ENCODE measurements around the gene ARHGAP24.
A peak's percentile ranks its signal among the peaks of the same experiment; 100 is the strongest.

ARHGAP24 gene

GRCh38 chr4:85520765-85521749, 46.1 kb downstream of the ARHGAP24 start:
- Histone ChIP-seq H3K9ac (ENCODE audit: low read length) (no peak overlapping the region), H2BK5ac (ENCODE audit: low read depth, low read length, poor library complexity) (no peak overlapping the region), H3K79me1 (ENCODE audit: low read length) (no peaks in the 10 kb centered on the region), H3K4ac (ENCODE audit: low read depth, low read length) (no peak overlapping the region), H2BK12ac (ENCODE audit: low read length) (no peak overlapping the region), H3K18ac (ENCODE audit: low read length) (no peak overlapping the region), H3K9me3 (ENCODE audit: insufficient read depth, low read depth, low read length) (no peaks in the 10 kb centered on the region), H3K79me2 (ENCODE audit: control insufficient read depth, insufficient read depth, low read length, poor library complexity) (no peaks in the 10 kb centered on the region), H4K8ac (ENCODE audit: low read depth, low read length) (no peak overlapping the region), H2BK120ac (ENCODE audit: insufficient read depth, low read length, poor library complexity) (no peak overlapping the region), H4K12ac (ENCODE audit: low read depth, low read length) (no peak overlapping the region), H3K23ac (ENCODE audit: low read length) (no peak overlapping the region), H3K27ac (ENCODE audit: low read depth, low read length) (no peak overlapping the region), H3K4me1 (ENCODE audit: control insufficient read depth in 1 of 2, insufficient read depth in 2 of 2, low read length in 2 of 2) (peaks cover 0 to 4% of the 10 kb centered on the region in 2 experiments), H3K4me3 (ENCODE audit: low read depth, low read length) (no peak overlapping the region), H2AK5ac (ENCODE audit: low read length) (no peak overlapping the region), H4K91ac (ENCODE audit: low read depth, low read length) (no peak overlapping the region), H3K14ac (ENCODE audit: low read length) (no peak overlapping the region), H3K4me2 (ENCODE audit: low read length) (no peak overlapping the region), H3K36me3 (ENCODE audit: control insufficient read depth in 1 of 2, insufficient read depth in 2 of 2, low read length in 2 of 2) (no peaks in the 10 kb centered on the region), H2AFZ (ENCODE audit: insufficient read depth, low read length, poor library complexity) (no peak overlapping the region), H3K27me3 (ENCODE audit: insufficient read depth, low read length) (no peaks in the 10 kb centered on the region)
- no peak for DNase-seq
- WGBS (ENCODE audit: extremely low coverage, insufficient coverage, insufficient read length), result no CpG with 5 or more reads among the region's 5 CpGs

- no peak overlapping the region for H3K27ac ChIP-seq (ENCODE audit: low read depth, low read length)
- H4K91ac ChIP-seq (ENCODE audit: low read depth, low read length), result no peak overlapping the region
- H2BK12ac ChIP-seq (ENCODE audit: low read length), result no peak overlapping the region
- no peak overlapping the region for H3K18ac ChIP-seq (ENCODE audit: low read length)
- no peak for DNase-seq
- H3K4me1 ChIP-seq (ENCODE audit: control insufficient read depth in 1 of 2, insufficient read depth in 2 of 2, low read length in 2 of 2), result peaks cover 0 to 4% of the 10 kb centered on the region in 2 experiments
- no peak overlapping the region for H2BK120ac ChIP-seq (ENCODE audit: insufficient read depth, low read length, poor library complexity)
- H3K4me3 ChIP-seq (ENCODE audit: low read depth, low read length), result no peak overlapping the region
- no peak overlapping the region for H3K4me2 ChIP-seq (ENCODE audit: low read length)
- H3K9me3 ChIP-seq (ENCODE audit: insufficient read depth, low read depth, low read length), result no peaks in the 10 kb centered on the region
- no peak overlapping the region for H2AK5ac ChIP-seq (ENCODE audit: low read length)
- no peaks in the 10 kb centered on the region for H3K79me2 ChIP-seq (ENCODE audit: control insufficient read depth, insufficient read depth, low read length, poor library complexity)
- H3K79me1 ChIP-seq (ENCODE audit: low read length), result no peaks in the 10 kb centered on the region
- no peak overlapping the region for H3K9ac ChIP-seq (ENCODE audit: low read length)
- no peak overlapping the region for H3K23ac ChIP-seq (ENCODE audit: low read length)
- no peak overlapping the region for H2BK5ac ChIP-seq (ENCODE audit: low read depth, low read length, poor library complexity)
- H2AFZ ChIP-seq (ENCODE audit: insufficient read depth, low read length, poor library complexity), result no peak overlapping the region
- no peak overlapping the region for H3K14ac ChIP-seq (ENCODE audit: low read length)
- no peak overlapping the region for H3K4ac ChIP-seq (ENCODE audit: low read depth, low read length)
- H3K36me3 ChIP-seq (ENCODE audit: control insufficient read depth in 1 of 2, insufficient read depth in 2 of 2, low read length in 2 of 2), result no peaks in the 10 kb centered on the region
- no peak overlapping the region for H4K12ac ChIP-seq (ENCODE audit: low read depth, low read length)
- no peak overlapping the region for H4K8ac ChIP-seq (ENCODE audit: low read depth, low read length)
- H3K27me3 ChIP-seq (ENCODE audit: insufficient read depth, low read length), result no peaks in the 10 kb centered on the region
Observed at GRCh38 chr4:85522277-85522676, 47.3 kb downstream of the ARHGAP24 start.

GRCh38 chr4:85522836-85523235, 47.9 kb downstream of the ARHGAP24 start:
- Histone ChIP-seq H3K18ac (ENCODE audit: low read length) (no peak overlapping the region), H3K4me3 (ENCODE audit: low read depth, low read length) (no peak overlapping the region), H3K4me2 (ENCODE audit: low read length) (no peak overlapping the region), H2BK5ac (ENCODE audit: low read depth, low read length, poor library complexity) (no peak overlapping the region), H3K14ac (ENCODE audit: low read length) (no peak overlapping the region), H3K27me3 (ENCODE audit: insufficient read depth, low read length) (no peaks in the 10 kb centered on the region), H3K4ac (ENCODE audit: low read depth, low read length) (no peak overlapping the region), H3K79me1 (ENCODE audit: low read length) (no peaks in the 10 kb centered on the region), H4K12ac (ENCODE audit: low read depth, low read length) (no peak overlapping the region), H3K23ac (ENCODE audit: low read length) (no peak overlapping the region), H3K79me2 (ENCODE audit: control insufficient read depth, insufficient read depth, low read length, poor library complexity) (no peaks in the 10 kb centered on the region), H3K36me3 (ENCODE audit: control insufficient read depth in 1 of 2, insufficient read depth in 2 of 2, low read length in 2 of 2) (no peaks in the 10 kb centered on the region), H4K91ac (ENCODE audit: low read depth, low read length) (no peak overlapping the region), H3K9ac (ENCODE audit: low read length) (no peak overlapping the region), H3K4me1 (ENCODE audit: control insufficient read depth in 1 of 2, insufficient read depth in 2 of 2, low read length in 2 of 2) (peaks cover 0 to 4% of the 10 kb centered on the region in 2 experiments), H2BK12ac (ENCODE audit: low read length) (no peak overlapping the region), H3K9me3 (ENCODE audit: insufficient read depth, low read depth, low read length) (no peaks in the 10 kb centered on the region), H4K8ac (ENCODE audit: low read depth, low read length) (no peak overlapping the region), H3K27ac (ENCODE audit: low read depth, low read length) (no peak overlapping the region), H2AK5ac (ENCODE audit: low read length) (no peak overlapping the region), H2BK120ac (ENCODE audit: insufficient read depth, low read length, poor library complexity) (no peak overlapping the region), H2AFZ (ENCODE audit: insufficient read depth, low read length, poor library complexity) (no peak overlapping the region)
- peak; percentile 64 to 85 for DNase-seq
- no CpG with 5 or more reads among the region's 3 CpGs for WGBS (ENCODE audit: extremely low coverage, insufficient coverage, insufficient read length)

- Histone ChIP-seq H3K79me1 (ENCODE audit: low read length) (no peaks in the 10 kb centered on the region), H3K14ac (ENCODE audit: low read length) (no peak overlapping the region), H2AFZ (ENCODE audit: insufficient read depth, low read length, poor library complexity) (no peak overlapping the region), H3K23ac (ENCODE audit: low read length) (no peak overlapping the region), H4K8ac (ENCODE audit: low read depth, low read length) (no peak overlapping the region), H2BK120ac (ENCODE audit: insufficient read depth, low read length, poor library complexity) (no peak overlapping the region), H3K4me3 (ENCODE audit: low read depth, low read length) (no peak overlapping the region), H2AK5ac (ENCODE audit: low read length) (no peak overlapping the region), H3K18ac (ENCODE audit: low read length) (no peak overlapping the region), H3K36me3 (ENCODE audit: control insufficient read depth in 1 of 2, insufficient read depth in 2 of 2, low read length in 2 of 2) (no peaks in the 10 kb centered on the region), H3K4me1 (ENCODE audit: control insufficient read depth in 1 of 2, insufficient read depth in 2 of 2, low read length in 2 of 2) (peaks cover 0 to 1% of the 10 kb centered on the region in 2 experiments), H3K9ac (ENCODE audit: low read length) (no peak overlapping the region), H3K79me2 (ENCODE audit: control insufficient read depth, insufficient read depth, low read length, poor library complexity) (no peaks in the 10 kb centered on the region), H2BK12ac (ENCODE audit: low read length) (no peak overlapping the region), H3K27ac (ENCODE audit: low read depth, low read length) (no peak overlapping the region), H3K9me3 (ENCODE audit: insufficient read depth, low read depth, low read length) (no peaks in the 10 kb centered on the region), H3K4ac (ENCODE audit: low read depth, low read length) (no peak overlapping the region), H3K4me2 (ENCODE audit: low read length) (no peak overlapping the region), H2BK5ac (ENCODE audit: low read depth, low read length, poor library complexity) (no peak overlapping the region), H4K91ac (ENCODE audit: low read depth, low read length) (no peak overlapping the region), H3K27me3 (ENCODE audit: insufficient read depth, low read length) (no peaks in the 10 kb centered on the region), H4K12ac (ENCODE audit: low read depth, low read length) (no peak overlapping the region)
- DNase-seq, result no peak
- WGBS (ENCODE audit: extremely low coverage, insufficient coverage, insufficient read length), result no CpG with 5 or more reads among the region's 2 CpGs
Observed at GRCh38 chr4:85527815-85528214, 52.9 kb downstream of the ARHGAP24 start.
